ENCODE results near the gene TCP1. TPM values are rescaled to one million over a fixed set of nuclear protein-coding genes. Genes with fewer than 3 reads are reported as not detected.

TCP1 gene
- total RNA-seq, 1 experiment from 2014 or later: 340 TPM

DNA sequence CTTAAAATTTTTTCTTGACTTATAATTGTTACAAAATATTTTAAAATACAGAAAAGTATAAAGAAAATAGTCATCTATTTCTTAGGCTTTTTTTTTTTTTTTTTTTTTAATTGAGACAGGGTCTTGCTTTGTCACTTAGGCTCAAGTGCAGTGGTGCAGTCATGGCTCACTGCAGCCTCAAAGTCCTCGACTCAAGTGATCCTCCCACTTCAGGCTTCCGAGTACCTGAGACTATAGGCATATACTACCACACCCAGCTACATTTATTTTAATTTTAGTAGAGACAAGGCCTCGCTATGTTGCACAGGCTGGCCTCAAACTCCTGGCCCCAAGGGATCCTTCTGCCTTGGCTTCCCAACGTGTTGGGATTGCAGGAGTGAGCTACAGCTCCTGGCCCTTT lies 32.9 kb downstream of the TCP1 start:
- BruUV-seq (replicated peaks): no TSS peak
- Histone ChIP-seq H3K9me3 (ENCODE audit: control insufficient read depth, insufficient read depth, low read depth, low read length) (no peaks in the 10 kb centered on the region), H3K4me1 (ENCODE audit: control insufficient read depth, insufficient read depth, low read length) (peaks cover 20% of the 10 kb centered on the region), H3K27me3 (ENCODE audit: control insufficient read depth, insufficient read depth, low read length) (no peaks in the 10 kb centered on the region), H3K27ac (ENCODE audit: low read length) (no peak overlapping the region), H3K36me3 (ENCODE audit: control insufficient read depth, insufficient read depth, low read length) (peaks cover 38% of the 10 kb centered on the region), H3K4me3 (ENCODE audit: low read depth in 2 of 2, low read length in 2 of 2) (no peak overlapping the region)
- intact Hi-C loops (cut with micrococcal nuclease; ENCODE audit: unreplicated experiment) (no loop called here), in situ Hi-C loops (cut with HindIII; ENCODE audit: low pct_unique_long_range_greater_than_20kb, low sequenced_read_pairs) (no loop called here)
- ChIA-PET POLR2A (no interaction called here), CTCF (interaction anchor here (0.6 kb wide), 1 partner anchor 67 kb away, joined by 3 read pairs; no protein-coding TSS in a partner anchor)
- DNase-seq (ENCODE audit: low read depth, low spot score) (no peak), ATAC-seq (no peak)
- no peak for TF ChIP-seq POLR2AphosphoS5 (IDR thresholded peaks at IDR 0.05; ENCODE audit: low read depth, low read length)
- no peak for TF ChIP-seq TCF7L2 (IDR thresholded peaks at IDR 0.05; ENCODE audit: low read depth, low read length)
- TF ChIP-seq SIN3A (IDR thresholded peaks at IDR 0.05; ENCODE audit: borderline replicate concordance, insufficient read depth, low read depth, low read length): no peak
- TF ChIP-seq, protein P1, sequence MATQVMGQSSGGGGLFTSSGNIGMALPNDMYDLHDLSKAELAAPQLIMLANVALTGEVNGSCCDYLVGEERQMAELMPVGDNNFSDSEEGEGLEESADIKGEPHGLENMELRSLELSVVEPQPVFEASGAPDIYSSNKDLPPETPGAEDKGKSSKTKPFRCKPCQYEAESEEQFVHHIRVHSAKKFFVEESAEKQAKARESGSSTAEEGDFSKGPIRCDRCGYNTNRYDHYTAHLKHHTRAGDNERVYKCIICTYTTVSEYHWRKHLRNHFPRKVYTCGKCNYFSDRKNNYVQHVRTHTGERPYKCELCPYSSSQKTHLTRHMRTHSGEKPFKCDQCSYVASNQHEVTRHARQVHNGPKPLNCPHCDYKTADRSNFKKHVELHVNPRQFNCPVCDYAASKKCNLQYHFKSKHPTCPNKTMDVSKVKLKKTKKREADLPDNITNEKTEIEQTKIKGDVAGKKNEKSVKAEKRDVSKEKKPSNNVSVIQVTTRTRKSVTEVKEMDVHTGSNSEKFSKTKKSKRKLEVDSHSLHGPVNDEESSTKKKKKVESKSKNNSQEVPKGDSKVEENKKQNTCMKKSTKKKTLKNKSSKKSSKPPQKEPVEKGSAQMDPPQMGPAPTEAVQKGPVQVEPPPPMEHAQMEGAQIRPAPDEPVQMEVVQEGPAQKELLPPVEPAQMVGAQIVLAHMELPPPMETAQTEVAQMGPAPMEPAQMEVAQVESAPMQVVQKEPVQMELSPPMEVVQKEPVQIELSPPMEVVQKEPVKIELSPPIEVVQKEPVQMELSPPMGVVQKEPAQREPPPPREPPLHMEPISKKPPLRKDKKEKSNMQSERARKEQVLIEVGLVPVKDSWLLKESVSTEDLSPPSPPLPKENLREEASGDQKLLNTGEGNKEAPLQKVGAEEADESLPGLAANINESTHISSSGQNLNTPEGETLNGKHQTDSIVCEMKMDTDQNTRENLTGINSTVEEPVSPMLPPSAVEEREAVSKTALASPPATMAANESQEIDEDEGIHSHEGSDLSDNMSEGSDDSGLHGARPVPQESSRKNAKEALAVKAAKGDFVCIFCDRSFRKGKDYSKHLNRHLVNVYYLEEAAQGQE (IDR thresholded peaks at IDR 0.05; ENCODE audit: insufficient read depth in 1 of 2, low read depth in 2 of 2, low read length in 1 of 2): no peak
- TF ChIP-seq, protein P2, sequence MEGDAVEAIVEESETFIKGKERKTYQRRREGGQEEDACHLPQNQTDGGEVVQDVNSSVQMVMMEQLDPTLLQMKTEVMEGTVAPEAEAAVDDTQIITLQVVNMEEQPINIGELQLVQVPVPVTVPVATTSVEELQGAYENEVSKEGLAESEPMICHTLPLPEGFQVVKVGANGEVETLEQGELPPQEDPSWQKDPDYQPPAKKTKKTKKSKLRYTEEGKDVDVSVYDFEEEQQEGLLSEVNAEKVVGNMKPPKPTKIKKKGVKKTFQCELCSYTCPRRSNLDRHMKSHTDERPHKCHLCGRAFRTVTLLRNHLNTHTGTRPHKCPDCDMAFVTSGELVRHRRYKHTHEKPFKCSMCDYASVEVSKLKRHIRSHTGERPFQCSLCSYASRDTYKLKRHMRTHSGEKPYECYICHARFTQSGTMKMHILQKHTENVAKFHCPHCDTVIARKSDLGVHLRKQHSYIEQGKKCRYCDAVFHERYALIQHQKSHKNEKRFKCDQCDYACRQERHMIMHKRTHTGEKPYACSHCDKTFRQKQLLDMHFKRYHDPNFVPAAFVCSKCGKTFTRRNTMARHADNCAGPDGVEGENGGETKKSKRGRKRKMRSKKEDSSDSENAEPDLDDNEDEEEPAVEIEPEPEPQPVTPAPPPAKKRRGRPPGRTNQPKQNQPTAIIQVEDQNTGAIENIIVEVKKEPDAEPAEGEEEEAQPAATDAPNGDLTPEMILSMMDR (IDR thresholded peaks at IDR 0.05): no peak

DNA sequence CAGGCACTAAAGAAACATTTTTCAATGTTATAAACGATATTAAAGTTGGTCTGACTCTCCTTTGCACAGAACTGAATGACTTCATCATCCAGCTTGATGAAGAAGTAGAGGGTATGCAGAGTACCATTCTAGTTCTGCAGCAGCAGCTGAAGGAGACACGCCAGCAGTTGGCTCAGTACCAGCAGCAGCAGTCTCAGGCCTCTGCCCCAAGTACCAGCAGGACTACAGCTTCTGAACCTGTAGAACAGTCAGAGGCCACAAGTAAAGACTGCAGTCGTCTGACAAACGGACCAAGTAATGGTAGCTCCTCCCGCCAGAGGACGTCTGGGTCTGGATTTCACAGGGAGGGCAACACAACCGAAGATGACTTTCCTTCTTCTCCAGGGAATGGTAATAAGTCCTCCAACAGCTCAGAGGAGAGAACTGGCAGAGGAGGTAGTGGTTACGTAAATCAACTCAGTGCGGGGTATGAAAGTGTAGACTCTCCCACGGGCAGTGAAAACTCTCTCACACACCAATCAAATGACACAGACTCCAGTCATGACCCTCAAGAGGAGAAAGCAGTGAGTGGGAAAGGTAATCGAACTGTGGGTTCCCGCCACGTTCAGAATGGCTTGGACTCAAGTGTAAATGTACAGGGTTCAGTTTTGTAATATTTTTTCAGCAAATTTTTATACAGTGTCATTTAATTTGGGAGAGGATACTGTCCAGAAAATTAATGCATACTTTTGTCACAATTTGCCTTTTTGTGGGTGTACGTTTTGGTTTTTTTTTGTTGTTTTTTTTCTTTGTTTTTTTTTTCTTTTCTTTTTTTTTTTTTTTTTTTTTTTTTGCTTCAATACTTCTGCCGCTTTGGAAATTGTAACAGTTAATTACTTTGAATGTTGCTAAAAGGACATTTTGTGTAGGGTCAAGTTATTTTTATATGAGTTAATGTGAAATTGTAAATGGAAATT lies 34.2 kb downstream of the TCP1 start:
- DNase-seq (ENCODE audit: low read depth, low spot score) (no peak), ATAC-seq (0 out of 2 replicates have a peak, but pooled peaks have one; percentile 35)
- Histone ChIP-seq H3K4me3 (ENCODE audit: low read depth in 2 of 2, low read length in 2 of 2) (no peak overlapping the region), H3K4me1 (ENCODE audit: control insufficient read depth, insufficient read depth, low read length) (peaks cover 8% of the 10 kb centered on the region), H3K27me3 (ENCODE audit: control insufficient read depth, insufficient read depth, low read length) (no peaks in the 10 kb centered on the region), H3K9me3 (ENCODE audit: control insufficient read depth, insufficient read depth, low read depth, low read length) (no peaks in the 10 kb centered on the region), H3K27ac (ENCODE audit: low read length) (no peak overlapping the region), H3K36me3 (ENCODE audit: control insufficient read depth, insufficient read depth, low read length) (peaks cover 46% of the 10 kb centered on the region)
- intact Hi-C loops (cut with micrococcal nuclease; ENCODE audit: unreplicated experiment): no loop called here
- TSS peak; percentile 40 for BruUV-seq (replicated peaks)
- POLR2A ChIA-PET: no interaction called here
- CTCF ChIA-PET: no interaction called here
- no peak for TF ChIP-seq SIN3A (IDR thresholded peaks at IDR 0.05; ENCODE audit: borderline replicate concordance, insufficient read depth, low read depth, low read length)
- TF ChIP-seq, protein P1 (IDR thresholded peaks at IDR 0.05; ENCODE audit: insufficient read depth in 1 of 2, low read depth in 2 of 2, low read length in 1 of 2): no peak
- TF ChIP-seq, protein P2 (IDR thresholded peaks at IDR 0.05): no peak
- no peak for TF ChIP-seq TCF7L2 (IDR thresholded peaks at IDR 0.05; ENCODE audit: low read depth, low read length)
- no peak for TF ChIP-seq POLR2AphosphoS5 (IDR thresholded peaks at IDR 0.05; ENCODE audit: low read depth, low read length)
- in situ Hi-C loops (cut with HindIII; ENCODE audit: low pct_unique_long_range_greater_than_20kb, low sequenced_read_pairs): no loop called here
